ENCODE measurements around the gene MND1.
"Not testable (repeated sequence)": the region's sequence is repeated elsewhere in the genome, so short reads cannot be mapped to it uniquely, and the experiment has no call there.

Gene MND1

DNA sequence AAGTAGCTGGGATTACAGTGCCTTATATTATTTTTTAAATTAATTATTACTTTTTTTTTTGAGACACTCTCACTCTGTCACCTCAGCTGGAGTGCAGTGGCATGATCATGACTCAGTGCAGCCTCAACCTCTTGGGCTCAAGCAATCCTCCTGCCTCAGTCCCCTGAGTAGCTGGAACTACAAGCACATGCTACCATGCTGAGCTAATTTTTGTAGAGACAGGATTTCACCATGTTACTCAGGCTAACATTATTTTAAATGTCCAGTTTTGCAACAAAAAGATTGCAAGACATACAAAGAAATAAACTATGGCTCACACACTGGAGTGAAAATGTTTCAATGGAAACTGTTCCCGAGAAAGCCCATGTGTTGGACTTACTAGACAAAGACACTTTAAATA is 59.2 kb downstream of the MND1 start:
- H3K36me3 ChIP-seq (ENCODE audit: insufficient read depth, low read length), result peaks cover 22% of the 10 kb centered on the region
- H3K27me3 ChIP-seq (ENCODE audit: insufficient read depth, low read length), result no peaks in the 10 kb centered on the region

DNA sequence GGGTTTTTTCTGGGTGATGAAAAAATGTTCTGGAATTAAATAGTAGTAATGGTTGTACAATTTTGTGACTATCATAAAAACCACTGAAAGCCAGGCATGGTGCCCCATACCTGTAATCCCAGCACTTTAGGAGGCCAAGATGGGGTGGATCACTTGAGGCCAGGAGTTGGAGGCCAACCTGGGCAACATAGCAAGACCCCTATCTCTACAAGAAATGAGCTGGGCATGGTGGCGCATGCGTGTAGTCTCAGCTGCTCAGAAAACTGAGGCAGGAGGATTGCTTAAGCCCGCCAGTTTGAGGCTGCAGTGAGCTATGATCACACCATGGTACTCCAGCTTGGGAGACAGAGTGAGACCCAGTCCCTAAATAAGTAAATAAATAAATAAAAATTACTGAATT is 63.4 kb downstream of the MND1 start:
- no peaks in the 10 kb centered on the region for H3K4me1 ChIP-seq (ENCODE audit: insufficient read depth, low read length)
- WGBS, result 100% methylated on average over 3 of the region's 3 CpGs
- no peak overlapping the region for H3K27ac ChIP-seq (ENCODE audit: low read depth, low read length)
- no peak overlapping the region for H3K4me3 ChIP-seq (ENCODE audit: low read length)
- no peak overlapping the region for H3K9ac ChIP-seq (ENCODE audit: low read depth, low read length)
- peaks cover 5% of the 10 kb centered on the region; the same call in 1 of the 2 replicates for H3K9me3 ChIP-seq (ENCODE audit: insufficient read depth, low read depth, low read length)
- H3K36me3 ChIP-seq (ENCODE audit: insufficient read depth, low read length), result peaks cover 12% of the 10 kb centered on the region
- no peaks in the 10 kb centered on the region for H3K27me3 ChIP-seq (ENCODE audit: insufficient read depth, low read length)

More for the DNA sequence above, 59.2 kb downstream of the MND1 start:
- peaks cover 5% of the 10 kb centered on the region; the same call in 1 of the 2 replicates for H3K9me3 ChIP-seq (ENCODE audit: insufficient read depth, low read depth, low read length)
- no peak overlapping the region for H3K27ac ChIP-seq (ENCODE audit: low read depth, low read length)
- H3K9ac ChIP-seq (ENCODE audit: low read depth, low read length), result no peak overlapping the region
- H3K4me3 ChIP-seq (ENCODE audit: low read length), result no peak overlapping the region
- H3K4me1 ChIP-seq (ENCODE audit: insufficient read depth, low read length), result no peaks in the 10 kb centered on the region
- WGBS, result 100% methylated on average over 1 of the region's 1 CpG

- WGBS, result no CpG with 5 or more reads among the region's 3 CpGs
- H3K27ac ChIP-seq (ENCODE audit: low read depth, low read length), result no peak overlapping the region
- peaks cover 10% of the 10 kb centered on the region for H3K36me3 ChIP-seq (ENCODE audit: insufficient read depth, low read length)
- H3K4me1 ChIP-seq (ENCODE audit: insufficient read depth, low read length), result peaks cover 5% of the 10 kb centered on the region; the same call in 1 of the 2 replicates
- peaks cover 5% of the 10 kb centered on the region; the same call in 1 of the 2 replicates for H3K9me3 ChIP-seq (ENCODE audit: insufficient read depth, low read depth, low read length)
- H3K4me3 ChIP-seq (ENCODE audit: low read length), result no peak overlapping the region
- H3K9ac ChIP-seq (ENCODE audit: low read depth, low read length), result no peak overlapping the region
- H3K27me3 ChIP-seq (ENCODE audit: insufficient read depth, low read length), result no peaks in the 10 kb centered on the region
Observed at GRCh38 chr4:153408932-153409331, 64.4 kb downstream of the MND1 start.

GRCh38 chr4:153409412-153409811 is 64.9 kb downstream of the MND1 start:
- H3K4me1 ChIP-seq (ENCODE audit: insufficient read depth, low read length), result peaks cover 6% of the 10 kb centered on the region; the same call in 1 of the 2 replicates
- no peaks in the 10 kb centered on the region for H3K27me3 ChIP-seq (ENCODE audit: insufficient read depth, low read length)
- 94% methylated on average over 1 of the region's 2 CpGs for WGBS
- H3K36me3 ChIP-seq (ENCODE audit: insufficient read depth, low read length), result peaks cover 10% of the 10 kb centered on the region
- peaks cover 5% of the 10 kb centered on the region; the same call in 1 of the 2 replicates for H3K9me3 ChIP-seq (ENCODE audit: insufficient read depth, low read depth, low read length)
- no peak overlapping the region for H3K9ac ChIP-seq (ENCODE audit: low read depth, low read length)
- H3K4me3 ChIP-seq (ENCODE audit: low read length), result no peak overlapping the region
- no peak overlapping the region for H3K27ac ChIP-seq (ENCODE audit: low read depth, low read length)

- Histone ChIP-seq H3K9ac (ENCODE audit: low read depth, low read length) (no peak overlapping the region), H3K36me3 (ENCODE audit: insufficient read depth, low read length) (peaks cover 8% of the 10 kb centered on the region), H3K4me1 (ENCODE audit: insufficient read depth, low read length) (peaks cover 6% of the 10 kb centered on the region; the same call in 1 of the 2 replicates), H3K27me3 (ENCODE audit: insufficient read depth, low read length) (no peaks in the 10 kb centered on the region), H3K27ac (ENCODE audit: low read depth, low read length) (no peak overlapping the region), H3K9me3 (ENCODE audit: insufficient read depth, low read depth, low read length) (peaks cover 5% of the 10 kb centered on the region; the same call in 1 of the 2 replicates), H3K4me3 (ENCODE audit: low read length) (no peak overlapping the region)
- WGBS, result 84% methylated on average over 2 of the region's 4 CpGs
Observed at GRCh38 chr4:153409924-153410501, 65.5 kb downstream of the MND1 start.

GRCh38 chr4:153413842-153414241 is 69.4 kb downstream of the MND1 start:
- Histone ChIP-seq H3K9ac (ENCODE audit: low read depth, low read length) (no peak overlapping the region), H3K36me3 (ENCODE audit: insufficient read depth, low read length) (peaks cover 4% of the 10 kb centered on the region; the same call in 1 of the 2 replicates), H3K9me3 (ENCODE audit: insufficient read depth, low read depth, low read length) (no peaks in the 10 kb centered on the region), H3K27me3 (ENCODE audit: insufficient read depth, low read length) (no peaks in the 10 kb centered on the region), H3K4me3 (ENCODE audit: low read length) (no peak overlapping the region), H3K4me1 (ENCODE audit: insufficient read depth, low read length) (peaks cover 15% of the 10 kb centered on the region), H3K27ac (ENCODE audit: low read depth, low read length) (0 out of 2 replicates have a peak overlapping the region, but pooled peaks have one; percentile 9)

DNA sequence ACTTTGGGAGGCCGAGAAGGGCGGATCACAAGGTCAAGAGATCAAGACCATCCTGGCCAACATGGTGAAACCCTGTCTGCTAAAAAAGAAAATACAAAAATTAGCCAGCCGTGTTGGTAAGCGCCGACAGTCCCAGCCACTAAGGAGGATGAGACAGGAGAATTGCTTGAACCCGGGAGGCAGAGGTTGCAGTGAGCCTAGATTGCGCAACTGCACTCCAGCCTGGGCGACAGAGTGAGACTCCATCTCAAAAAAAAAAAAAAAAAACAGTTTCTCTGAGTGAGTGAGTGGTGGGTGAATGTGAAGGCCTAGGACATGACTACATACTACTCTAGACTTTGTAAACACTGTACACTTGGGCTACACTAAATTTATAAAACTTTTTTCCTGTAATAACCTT is 72.0 kb downstream of the MND1 start:
- WGBS, result 81% methylated on average over 7 of the region's 8 CpGs
- H3K27me3 ChIP-seq (ENCODE audit: insufficient read depth, low read length); H3K4me3 ChIP-seq (ENCODE audit: low read length); H3K9me3 ChIP-seq (ENCODE audit: insufficient read depth, low read depth, low read length); H3K27ac ChIP-seq (ENCODE audit: low read depth, low read length); H3K36me3 ChIP-seq (ENCODE audit: insufficient read depth, low read length); H3K9ac ChIP-seq (ENCODE audit: low read depth, low read length): not testable (repeated sequence)
- peaks cover 22% of the 10 kb centered on the region for H3K4me1 ChIP-seq (ENCODE audit: insufficient read depth, low read length)

DNA sequence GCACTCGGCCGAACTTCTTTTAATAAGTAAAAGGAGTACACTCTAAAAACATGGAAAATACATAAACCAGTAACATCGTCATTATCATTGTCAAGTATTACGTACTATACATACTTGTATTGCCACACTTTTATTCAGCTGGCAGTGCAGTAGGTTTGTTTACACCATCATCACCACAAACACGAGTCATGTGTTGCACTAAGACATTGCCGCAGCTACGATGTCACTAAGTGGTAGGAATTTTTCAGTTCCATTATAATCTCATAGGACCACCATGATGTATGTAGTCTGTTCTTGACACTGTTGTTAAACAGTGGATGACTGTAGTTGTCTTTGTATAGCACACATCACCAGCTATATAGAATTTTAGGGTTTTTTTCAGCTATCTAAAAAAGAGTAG is 73.6 kb downstream of the MND1 start:
- H3K9me3 ChIP-seq (ENCODE audit: insufficient read depth, low read depth, low read length), result no peaks in the 10 kb centered on the region
- H3K27ac ChIP-seq (ENCODE audit: low read depth, low read length), result no peak overlapping the region; the same call in 1 of the 2 replicates
- no peak overlapping the region for H3K4me3 ChIP-seq (ENCODE audit: low read length)
- peaks cover 22% of the 10 kb centered on the region for H3K4me1 ChIP-seq (ENCODE audit: insufficient read depth, low read length)
- WGBS, result 97% methylated on average over 5 of the region's 7 CpGs
- no peaks in the 10 kb centered on the region for H3K36me3 ChIP-seq (ENCODE audit: insufficient read depth, low read length)
- no peaks in the 10 kb centered on the region for H3K27me3 ChIP-seq (ENCODE audit: insufficient read depth, low read length)
- no peak overlapping the region for H3K9ac ChIP-seq (ENCODE audit: low read depth, low read length)

DNA sequence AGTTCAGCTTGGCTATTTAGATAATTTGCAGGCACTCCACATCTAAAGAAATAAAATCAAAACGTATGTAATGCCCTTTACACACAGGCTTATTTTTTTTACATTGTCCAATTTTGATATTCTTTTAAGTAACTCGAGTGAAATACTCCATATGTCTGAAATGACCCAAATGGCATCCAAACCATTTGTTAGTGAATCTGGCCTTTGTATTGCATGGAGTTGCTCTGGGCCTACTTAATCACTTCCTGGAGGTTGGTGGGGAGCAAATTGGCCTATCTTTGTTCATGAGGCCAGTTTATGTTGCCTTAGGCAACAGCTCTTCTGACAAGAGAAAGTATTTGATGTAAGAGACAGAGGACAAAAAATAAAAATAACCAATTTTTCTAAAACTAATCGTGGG is 74.1 kb downstream of the MND1 start:
- Histone ChIP-seq H3K36me3 (ENCODE audit: insufficient read depth, low read length) (no peaks in the 10 kb centered on the region), H3K9ac (ENCODE audit: low read depth, low read length) (no peak overlapping the region), H3K27me3 (ENCODE audit: insufficient read depth, low read length) (no peaks in the 10 kb centered on the region), H3K27ac (ENCODE audit: low read depth, low read length) (no peak overlapping the region; the same call in 1 of the 2 replicates), H3K4me3 (ENCODE audit: low read length) (no peak overlapping the region), H3K4me1 (ENCODE audit: insufficient read depth, low read length) (peaks cover 20% of the 10 kb centered on the region), H3K9me3 (ENCODE audit: insufficient read depth, low read depth, low read length) (no peaks in the 10 kb centered on the region)
- WGBS, result 65% methylated on average over 2 of the region's 3 CpGs

DNA sequence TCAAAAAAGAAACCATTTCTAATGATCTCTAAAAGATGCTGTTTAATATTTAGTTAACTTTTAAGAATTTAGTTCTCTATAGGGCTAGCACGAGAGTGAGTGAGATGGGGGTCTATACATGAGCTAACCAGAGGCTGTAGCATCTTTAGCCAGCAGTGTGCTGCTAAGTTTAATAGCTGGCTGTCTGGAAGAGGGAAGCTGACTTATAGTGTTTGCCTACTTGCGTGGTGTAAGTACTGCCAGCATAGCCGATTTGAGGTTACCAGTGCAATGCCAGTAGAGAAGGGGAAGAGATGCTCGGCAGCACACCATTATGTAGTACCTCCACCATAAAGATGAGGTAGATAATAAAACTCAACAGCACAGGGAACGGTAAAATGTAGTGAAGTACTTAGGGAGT is 74.5 kb downstream of the MND1 start:
- Histone ChIP-seq H3K27ac (ENCODE audit: low read depth, low read length) (no peak overlapping the region; the same call in 1 of the 2 replicates), H3K4me1 (ENCODE audit: insufficient read depth, low read length) (peaks cover 15% of the 10 kb centered on the region), H3K9me3 (ENCODE audit: insufficient read depth, low read depth, low read length) (no peaks in the 10 kb centered on the region), H3K9ac (ENCODE audit: low read depth, low read length) (no peak overlapping the region), H3K4me3 (ENCODE audit: low read length) (no peak overlapping the region), H3K36me3 (ENCODE audit: insufficient read depth, low read length) (no peaks in the 10 kb centered on the region), H3K27me3 (ENCODE audit: insufficient read depth, low read length) (no peaks in the 10 kb centered on the region)
- WGBS, result 89% methylated on average over 4 of the region's 5 CpGs

- no peaks in the 10 kb centered on the region for H3K27me3 ChIP-seq (ENCODE audit: insufficient read depth, low read length)
- 94% methylated on average over 9 of the region's 9 CpGs for WGBS
- H3K9me3 ChIP-seq (ENCODE audit: insufficient read depth, low read depth, low read length), result no peaks in the 10 kb centered on the region
- H3K4me1 ChIP-seq (ENCODE audit: insufficient read depth, low read length), result peaks cover 15% of the 10 kb centered on the region
- H3K4me3 ChIP-seq (ENCODE audit: low read length), result no peak overlapping the region
- no peak overlapping the region for H3K9ac ChIP-seq (ENCODE audit: low read depth, low read length)
- H3K36me3 ChIP-seq (ENCODE audit: insufficient read depth, low read length), result no peaks in the 10 kb centered on the region
- H3K27ac ChIP-seq (ENCODE audit: low read depth, low read length), result no peak overlapping the region
Observed at GRCh38 chr4:153419673-153420278, 75.3 kb downstream of the MND1 start.

All from HUES64 (cell line).